Measurements from ENCODE around the gene COL4A4.

The COL4A4 gene

GRCh38 chr2:227033471-227034148 lies 130.4 kb downstream of the COL4A4 start:
- no peak for DNase-seq (ENCODE audit: low read depth in 2 of 2, low spot score in 1 of 2)

DNA sequence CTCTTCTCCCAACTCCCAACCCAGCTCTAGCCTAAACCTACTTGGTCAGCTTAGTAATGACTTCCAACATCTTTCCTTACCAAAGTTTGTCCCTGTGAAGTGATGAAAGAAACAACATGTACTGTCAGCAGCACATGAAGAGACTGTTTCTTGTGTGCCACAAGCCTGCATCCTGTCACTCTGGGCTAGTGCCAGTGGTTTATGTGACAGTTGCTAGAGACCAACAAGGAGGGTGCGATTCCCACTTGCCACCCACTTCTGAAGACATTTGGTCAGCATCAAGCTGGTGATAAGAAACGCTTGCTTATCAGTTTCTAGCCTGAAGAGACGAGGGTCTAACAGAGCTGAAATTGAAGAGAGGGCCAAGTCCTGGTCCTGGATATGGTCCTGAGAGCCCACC lies 132.6 kb downstream of the COL4A4 start:
- DNase-seq (ENCODE audit: low read depth in 2 of 2, low spot score in 1 of 2): no peak

DNA sequence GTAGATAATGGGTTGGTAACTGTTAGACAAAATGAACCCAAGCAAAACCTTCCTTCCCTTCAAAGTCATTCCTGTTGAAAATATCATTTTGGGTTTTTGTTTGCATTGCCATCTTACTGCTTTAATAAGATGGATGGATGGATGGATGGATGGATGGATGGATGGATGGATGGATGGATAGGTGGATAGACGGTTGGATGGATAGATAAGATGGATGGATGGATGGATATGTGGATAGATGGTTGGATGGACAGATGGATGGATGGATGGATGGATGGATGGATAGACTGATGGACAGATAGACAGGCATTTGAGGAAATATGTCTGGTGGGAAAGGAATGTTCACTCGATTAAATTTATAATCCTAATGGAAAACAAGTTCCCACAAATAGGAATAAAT lies 133.2 kb downstream of the COL4A4 start:
- DNase-seq (ENCODE audit: low read depth in 2 of 2, low spot score in 1 of 2): no peak

GRCh38 chr2:227029426-227030105 lies 134.4 kb downstream of the COL4A4 start:
- no peak for DNase-seq (ENCODE audit: low read depth in 2 of 2, low spot score in 1 of 2)

DNA sequence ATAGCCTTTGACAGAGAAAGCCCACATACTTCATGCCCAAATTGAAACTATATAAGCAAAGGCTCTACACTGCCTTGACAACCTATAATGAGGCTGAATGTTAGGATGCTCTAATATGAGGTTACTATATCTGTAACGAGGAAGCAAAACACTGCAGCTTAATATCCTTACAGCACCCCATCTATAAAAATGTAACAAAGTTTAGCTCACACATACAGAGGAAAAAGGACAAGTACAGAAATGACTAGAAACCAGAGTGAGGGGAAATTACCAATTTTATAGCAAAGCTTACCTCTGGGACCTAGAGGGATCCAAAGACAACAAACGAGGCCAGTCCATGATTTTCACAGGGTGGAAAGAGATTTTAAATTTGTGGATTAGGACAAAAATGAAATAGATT lies 138.5 kb downstream of the COL4A4 start:
- no peak for DNase-seq (ENCODE audit: low read depth in 2 of 2, low spot score in 1 of 2)

- no peak for DNase-seq (ENCODE audit: low read depth in 2 of 2, low spot score in 1 of 2)
Observed at GRCh38 chr2:227022608-227023007, 141.4 kb downstream of the COL4A4 start.

DNA sequence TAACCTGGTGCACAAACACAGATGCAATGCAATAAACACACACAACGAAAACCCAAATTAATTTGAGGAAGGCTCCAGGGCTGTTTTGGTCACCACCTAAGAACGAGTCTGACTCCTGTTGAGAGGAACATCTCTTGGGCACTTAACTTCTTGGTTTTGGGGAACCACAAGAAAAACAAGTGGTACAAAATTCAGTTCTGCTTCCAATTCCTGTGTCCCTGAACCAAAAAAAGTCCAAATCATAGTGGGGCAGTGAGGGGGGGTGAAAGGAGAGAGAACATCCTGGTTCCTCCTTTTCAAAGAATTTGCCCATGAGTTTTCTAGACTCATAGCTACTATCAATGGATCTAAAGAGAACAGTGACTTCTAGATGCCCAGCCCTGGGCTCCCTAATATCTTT lies 143.6 kb downstream of the COL4A4 start:
- no peak for DNase-seq (ENCODE audit: low read depth in 2 of 2, low spot score in 1 of 2)

DNA sequence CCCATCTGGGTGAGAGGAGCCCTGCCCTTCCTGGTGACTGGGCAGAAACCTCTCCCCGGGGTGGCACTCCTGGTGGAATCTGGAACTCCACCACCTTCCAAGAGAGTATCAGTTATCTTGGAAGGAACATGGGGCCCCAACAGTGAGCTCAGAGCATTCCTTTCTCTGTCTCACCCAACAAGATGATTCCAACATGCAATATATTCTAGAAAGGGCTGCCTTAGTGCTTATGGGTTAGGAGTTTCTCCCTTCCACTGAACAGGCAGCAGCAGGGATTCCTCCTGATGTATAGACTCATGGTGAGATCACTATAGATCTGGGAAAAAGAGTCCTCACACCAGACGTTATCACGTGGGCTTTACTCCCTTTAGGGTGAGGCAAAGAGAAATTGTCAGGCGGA lies 147.1 kb downstream of the COL4A4 start:
- no peak for DNase-seq (ENCODE audit: low read depth in 2 of 2, low spot score in 1 of 2)

GRCh38 chr2:227013881-227014280 lies 150.1 kb downstream of the COL4A4 start:
- no peak for DNase-seq (ENCODE audit: low read depth in 2 of 2, low spot score in 1 of 2)

- DNase-seq (ENCODE audit: low read depth in 2 of 2, low spot score in 1 of 2): no peak
Observed at GRCh38 chr2:227013330-227013729, 150.7 kb downstream of the COL4A4 start.

DNA sequence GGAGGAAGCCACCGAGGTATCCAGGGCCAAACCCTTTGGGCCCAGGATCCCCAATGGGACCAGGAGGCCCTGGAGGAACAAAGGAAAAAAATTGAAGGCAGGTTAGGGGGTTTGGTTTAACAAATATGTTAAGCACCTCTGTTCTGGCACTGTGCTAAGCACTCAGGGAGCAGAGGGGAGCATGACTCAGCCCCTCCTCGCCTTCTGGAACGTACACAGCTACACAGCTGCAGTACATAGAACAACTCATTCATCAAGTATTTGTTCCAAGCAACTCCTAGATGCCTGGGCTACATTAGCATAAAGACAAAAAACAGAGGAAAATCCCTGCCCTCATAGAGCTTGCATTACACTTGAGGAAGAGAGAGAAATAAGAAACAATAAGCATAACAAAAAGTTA lies 153.6 kb downstream of the COL4A4 start:
- no peak for DNase-seq (ENCODE audit: low read depth in 2 of 2, low spot score in 1 of 2)

DNA sequence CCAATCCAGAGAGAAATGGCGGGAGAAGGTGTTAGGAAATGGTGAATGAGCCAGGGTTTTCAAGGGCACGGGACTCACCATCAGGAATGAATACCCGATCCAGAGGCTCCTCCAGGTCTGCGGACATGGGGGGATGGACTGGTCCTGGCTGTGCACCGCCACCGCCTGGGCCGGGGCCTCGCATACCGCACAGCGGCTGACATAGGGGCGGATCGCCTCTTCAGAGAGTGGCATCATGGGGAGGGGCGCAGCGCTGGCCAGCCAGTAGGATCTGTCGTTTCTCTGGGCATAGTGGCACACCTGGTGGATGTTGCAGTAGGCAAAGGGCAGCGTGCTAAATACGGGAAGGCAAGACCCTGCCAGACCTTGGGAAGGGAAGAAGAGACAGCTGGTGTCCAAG lies 156.1 kb downstream of the COL4A4 start:
- DNase-seq (ENCODE audit: low read depth in 2 of 2, low spot score in 1 of 2): no peak

GRCh38 chr2:227007148-227007547 lies 156.9 kb downstream of the COL4A4 start:
- no peak for DNase-seq (ENCODE audit: low read depth in 2 of 2, low spot score in 1 of 2)

- DNase-seq (ENCODE audit: low read depth in 2 of 2, low spot score in 1 of 2): no peak
Observed at GRCh38 chr2:227006189-227006897, 157.7 kb downstream of the COL4A4 start.

- DNase-seq (ENCODE audit: low read depth in 2 of 2, low spot score in 1 of 2): no peak
Observed at GRCh38 chr2:227004482-227004881, 159.5 kb downstream of the COL4A4 start.

DNA sequence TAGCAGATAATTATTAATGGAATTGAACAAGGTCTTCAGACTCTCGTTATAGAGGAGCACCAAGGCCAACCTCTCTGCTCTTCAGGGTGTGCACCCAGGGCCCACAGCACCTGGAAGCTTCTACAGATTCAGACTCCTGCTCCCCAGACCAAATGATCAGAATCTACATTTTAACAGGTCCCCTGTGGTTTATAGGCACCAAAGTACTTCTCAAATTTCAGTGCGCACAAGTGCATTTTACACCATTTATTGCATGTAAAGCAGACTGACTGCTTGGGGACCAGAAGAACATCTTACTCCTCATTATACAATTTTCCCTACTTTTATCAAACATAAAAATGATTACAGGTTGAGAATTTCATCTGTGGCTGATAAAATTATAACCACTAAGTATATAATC lies 163.9 kb downstream of the COL4A4 start:
- no peak for DNase-seq (ENCODE audit: low read depth in 2 of 2, low spot score in 1 of 2)

GRCh38 chr2:226999661-227000060 lies 164.3 kb downstream of the COL4A4 start:
- no peak for DNase-seq (ENCODE audit: low read depth in 2 of 2, low spot score in 1 of 2)

GRCh38 chr2:226995625-226996041 lies 168.4 kb downstream of the COL4A4 start:
- DNase-seq (ENCODE audit: low read depth in 2 of 2, low spot score in 1 of 2): no peak

- no peak for DNase-seq (ENCODE audit: low read depth in 2 of 2, low spot score in 1 of 2)
Observed at GRCh38 chr2:226994775-226995174, 169.2 kb downstream of the COL4A4 start.

GRCh38 chr2:226993171-226993570 lies 170.8 kb downstream of the COL4A4 start:
- DNase-seq (ENCODE audit: low read depth in 2 of 2, low spot score in 1 of 2): no peak

GRCh38 chr2:226991663-226992062 lies 172.3 kb downstream of the COL4A4 start:
- DNase-seq (ENCODE audit: low read depth in 2 of 2, low spot score in 1 of 2): no peak

DNA sequence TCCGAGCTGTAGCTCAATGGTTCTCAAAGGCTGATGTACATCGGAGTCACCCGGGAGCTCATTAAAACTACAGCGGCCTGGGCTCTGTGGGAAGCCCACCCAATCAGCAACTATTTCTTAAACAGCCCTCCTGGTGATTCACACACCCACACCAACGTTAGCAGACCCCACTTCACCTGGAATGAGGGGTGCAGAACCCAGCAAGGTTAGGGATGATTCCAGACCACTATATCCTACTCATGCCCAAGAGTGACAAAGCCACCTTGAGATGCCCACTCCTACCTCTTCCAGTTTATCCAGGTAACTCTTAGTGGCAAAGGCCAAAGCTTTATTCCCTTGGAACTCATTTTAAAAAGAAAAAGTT lies 178.4 kb downstream of the COL4A4 start:
- DNase-seq (ENCODE audit: low read depth in 2 of 2, low spot score in 1 of 2): no peak

Data from stimulated activated CD8-positive, alpha-beta memory T cell treated with anti-CD3 and anti-CD28 coated beads, Interleukin-4, amount 100 ng/mL, for 4 hours (primary cell).